Endothelial cell of umbilical vein (primary cell): ENCODE data around the gene XYLB.

Experiments
- CTCF ChIP-seq, 2 donors: IDR thresholded peaks; 1 replicate in 1 of 2; 2 replicates in 1 of 2; pipeline ENCODE4 v1.5.1; 2011; ENCODE audit warnings: low read length in 2 of 2, mild to moderate bottlenecking in 2 of 2, moderate library complexity in 2 of 2, control low read depth in 1 of 2, inconsistent platforms in 1 of 2, low read depth in 1 of 2; ENCODE audit not compliant: insufficient read depth in 1 of 2; ENCODE audit errors: extremely low read depth in 1 of 2
- EZH2 ChIP-seq: IDR thresholded peaks from 2 replicates; pipeline ENCODE4 v1.6.1; 2012; ENCODE audit warnings: borderline replicate concordance, low read depth, mild to moderate bottlenecking, moderate library complexity, low read length, inconsistent platforms; ENCODE audit not compliant: severe bottlenecking
- MAX ChIP-seq: IDR thresholded peaks from 2 replicates; pipeline ENCODE4 v1.6.1; 2011; ENCODE audit not compliant: insufficient read depth, insufficient read length
- MYC ChIP-seq: IDR thresholded peaks from one replicate; pipeline ENCODE4 v1.6.1; 2011; ENCODE audit warnings: mild to moderate bottlenecking, low read depth, low read length
- POLR2A ChIP-seq: IDR thresholded peaks from 2 replicates; pipeline ENCODE4 v1.6.1; 2012; ENCODE audit warnings: low read depth, mild to moderate bottlenecking, control low read depth, low read length
- POLR2AphosphoS5 ChIP-seq: IDR thresholded peaks from 2 replicates; pipeline ENCODE4 v1.6.1; 2012; ENCODE audit warnings: low read depth, mild to moderate bottlenecking, control low read depth, low read length, moderate library complexity; ENCODE audit not compliant: insufficient read depth

- no peak for TF ChIP-seq EZH2
- TF ChIP-seq MAX = no peak
- TF ChIP-seq CTCF (IDR thresholded peaks at IDR 0.05; ENCODE audit: extremely low read depth in 1 of 2, insufficient read depth in 1 of 2, low read depth in 1 of 2, low read length in 2 of 2) = no peak
- no peak for TF ChIP-seq POLR2A
- TF ChIP-seq POLR2AphosphoS5 = no peak
- no peak for TF ChIP-seq MYC
Measured at GRCh38 chr3:38311476-38311875, 35.1 kb upstream of the XYLB start.
